GM21529 (cell line): ENCODE measurements around the gene DTNA.
"Not testable (repeated sequence)": the region's sequence is repeated elsewhere in the genome, so short reads cannot be mapped to it uniquely, and the experiment has no call there.

ENCODE experiments used
- ATAC-seq: cut with Tn5 transposase; IDR thresholded peaks from one replicate; pipeline ENCODE4 v1.9.1; 2021; ENCODE audit not compliant: unreplicated experiment

The DTNA gene

GRCh38 chr18:34709750-34710441, at the start of gene DTNA:
Gene DTNA (plus strand): TSS chr18:34710298. CDS start chr18:34755977, 45,679 bp downstream.
- ATAC-seq: no peak

GRCh38 chr18:34660572-34660971, 49.5 kb upstream of the DTNA start:
- no peak for ATAC-seq

GRCh38 chr18:34661464-34662087, 48.5 kb upstream of the DTNA start:
- peak; percentile 97 for ATAC-seq

- ATAC-seq: no peak
Measured at GRCh38 chr18:34676816-34677574, 33.1 kb upstream of the DTNA start.

- not testable (repeated sequence) for ATAC-seq
Measured at GRCh38 chr18:34689750-34690149, 20.3 kb upstream of the DTNA start.

GRCh38 chr18:34691614-34692013, 18.5 kb upstream of the DTNA start:
- ATAC-seq: no peak

GRCh38 chr18:34694591-34695165, 15.4 kb upstream of the DTNA start:
- no peak for ATAC-seq

- ATAC-seq: no peak
Measured at GRCh38 chr18:34695310-34695709, 14.8 kb upstream of the DTNA start.

GRCh38 chr18:34696671-34697070, 13.4 kb upstream of the DTNA start:
- ATAC-seq: no peak

- no peak for ATAC-seq
Measured at GRCh38 chr18:34697233-34697632, 12.9 kb upstream of the DTNA start.

GRCh38 chr18:34697891-34698290, 12.2 kb upstream of the DTNA start:
- no peak for ATAC-seq

- no peak for ATAC-seq
Measured at GRCh38 chr18:34701911-34702310, 8.2 kb upstream of the DTNA start.

GRCh38 chr18:34702814-34703213, 7.3 kb upstream of the DTNA start:
- ATAC-seq: no peak

- ATAC-seq: no peak
Measured at GRCh38 chr18:34704074-34704473, 6.0 kb upstream of the DTNA start.

- no peak for ATAC-seq
Measured at GRCh38 chr18:34704823-34705222, 5.3 kb upstream of the DTNA start.

GRCh38 chr18:34707670-34708069, 2.4 kb upstream of the DTNA start:
- ATAC-seq: no peak

- no peak for ATAC-seq
Measured at GRCh38 chr18:34709104-34709503, 994 bp upstream of the DTNA start.

- ATAC-seq: no peak
Measured at GRCh38 chr18:34710458-34710914, 388 bp downstream of the DTNA start.

GRCh38 chr18:34710934-34711333, 836 bp downstream of the DTNA start:
- ATAC-seq: no peak

GRCh38 chr18:34716111-34716510, 6.0 kb downstream of the DTNA start:
- not testable (repeated sequence) for ATAC-seq

GRCh38 chr18:34718610-34719009, 8.5 kb downstream of the DTNA start:
- no peak for ATAC-seq

GRCh38 chr18:34720220-34720619, 10.1 kb downstream of the DTNA start:
- ATAC-seq: no peak
